Thyroid gland (tissue), 4 donors: ENCODE measurements around the gene ZNF622.

ENCODE experiments used
- POLR2A ChIP-seq, 2 donors: fragments of 450-650 bp; IDR thresholded peaks; one replicate each; pipeline ENCODE4 v1.6.1; 2017; ENCODE audit warnings: antibody characterized with exemption in 2 of 2, mild to moderate bottlenecking in 2 of 2, moderate library complexity in 1 of 2
- TF ChIP-seq, protein P1 (sequence below), 6 experiments: fragments of 200-600 bp in 3 of 6; fragments of 450-650 bp in 3 of 6; sonication (generic) in 3 of 6; IDR thresholded peaks; one replicate each; pipeline ENCODE4 v1.5.1; 2016 to 2019; ENCODE audit warnings: antibody characterized with exemption in 6 of 6, mild to moderate bottlenecking in 2 of 6, inconsistent platforms in 1 of 6, moderate library complexity in 1 of 6

DNA sequence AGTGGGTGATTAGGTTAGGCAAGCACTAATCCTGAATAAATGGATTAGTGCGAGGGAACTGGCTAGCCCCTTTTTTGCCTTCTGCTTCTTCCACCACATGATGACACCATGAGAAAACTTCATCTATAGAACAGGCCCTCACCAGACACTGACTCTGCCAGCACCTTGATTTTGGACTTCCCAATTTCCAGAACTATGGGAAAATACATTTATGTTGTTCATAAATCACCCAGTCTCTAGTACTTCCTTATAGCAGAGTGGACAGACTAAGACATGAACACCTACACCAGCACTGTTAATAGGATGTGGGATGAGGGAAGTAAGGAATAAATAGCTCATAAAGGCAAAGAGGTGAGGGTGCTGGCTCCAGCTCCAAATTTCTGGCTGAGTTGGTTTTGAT, 1.4 kb downstream of the ZNF622 start:
- TF ChIP-seq, protein P1, sequence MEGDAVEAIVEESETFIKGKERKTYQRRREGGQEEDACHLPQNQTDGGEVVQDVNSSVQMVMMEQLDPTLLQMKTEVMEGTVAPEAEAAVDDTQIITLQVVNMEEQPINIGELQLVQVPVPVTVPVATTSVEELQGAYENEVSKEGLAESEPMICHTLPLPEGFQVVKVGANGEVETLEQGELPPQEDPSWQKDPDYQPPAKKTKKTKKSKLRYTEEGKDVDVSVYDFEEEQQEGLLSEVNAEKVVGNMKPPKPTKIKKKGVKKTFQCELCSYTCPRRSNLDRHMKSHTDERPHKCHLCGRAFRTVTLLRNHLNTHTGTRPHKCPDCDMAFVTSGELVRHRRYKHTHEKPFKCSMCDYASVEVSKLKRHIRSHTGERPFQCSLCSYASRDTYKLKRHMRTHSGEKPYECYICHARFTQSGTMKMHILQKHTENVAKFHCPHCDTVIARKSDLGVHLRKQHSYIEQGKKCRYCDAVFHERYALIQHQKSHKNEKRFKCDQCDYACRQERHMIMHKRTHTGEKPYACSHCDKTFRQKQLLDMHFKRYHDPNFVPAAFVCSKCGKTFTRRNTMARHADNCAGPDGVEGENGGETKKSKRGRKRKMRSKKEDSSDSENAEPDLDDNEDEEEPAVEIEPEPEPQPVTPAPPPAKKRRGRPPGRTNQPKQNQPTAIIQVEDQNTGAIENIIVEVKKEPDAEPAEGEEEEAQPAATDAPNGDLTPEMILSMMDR (IDR thresholded peaks at IDR 0.05), result no peak
- no peak for TF ChIP-seq POLR2A (IDR thresholded peaks at IDR 0.05)
